Activated naive CD4-positive, alpha-beta T cell (primary cell): ENCODE data around the gene DISP3.
"Not testable (repeated sequence)": the region's sequence is repeated elsewhere in the genome, so short reads cannot be mapped to it uniquely, and the experiment has no call there.

Experiments used
- DNase-seq, 4 experiments: peaks; one replicate each; lab custom pipeline; 2025; lab: John Stamatoyannopoulos, UW

DISP3 gene

DNA sequence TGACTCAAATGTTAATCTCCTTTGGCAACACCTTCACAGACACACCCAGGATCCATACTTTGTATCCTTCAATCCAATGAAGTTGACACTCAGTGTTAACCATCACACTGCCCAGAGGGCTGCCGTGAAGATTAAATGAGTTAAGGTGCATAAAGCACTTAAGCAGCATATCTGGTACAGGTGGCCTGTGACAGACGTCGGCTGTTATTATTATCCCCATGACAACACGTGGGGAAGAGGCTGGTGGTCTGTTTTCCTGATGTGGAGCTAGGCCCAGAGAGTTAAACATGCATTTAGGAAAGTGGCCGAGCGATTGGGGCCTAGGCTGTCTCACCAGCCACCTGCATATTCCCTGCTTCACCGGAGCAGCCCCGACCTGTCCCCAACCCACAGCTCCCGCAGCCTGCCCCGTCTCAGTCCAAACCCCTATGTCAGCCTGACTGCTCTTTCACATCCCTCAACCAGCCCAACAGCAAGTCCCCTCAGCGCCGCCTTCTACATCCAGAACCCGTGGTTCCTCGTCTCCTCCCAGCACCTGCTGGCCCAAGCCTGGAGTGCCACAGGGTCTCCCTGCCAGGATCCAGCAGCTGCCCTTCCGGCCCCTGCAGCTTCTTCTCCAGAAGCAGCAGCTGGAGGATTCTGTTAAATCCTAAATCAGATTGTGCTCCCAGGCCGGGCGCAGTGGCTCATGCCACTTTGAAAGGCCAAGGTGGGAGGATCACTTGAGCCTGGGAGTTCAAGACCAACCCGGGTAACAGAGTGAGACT lies 97.3 kb downstream of the DISP3 start:
- no peak for DNase-seq

- DNase-seq: no peak
These were observed 99.0 kb downstream of the DISP3 start for GRCh38 chr1:11578004-11578403.

DNA sequence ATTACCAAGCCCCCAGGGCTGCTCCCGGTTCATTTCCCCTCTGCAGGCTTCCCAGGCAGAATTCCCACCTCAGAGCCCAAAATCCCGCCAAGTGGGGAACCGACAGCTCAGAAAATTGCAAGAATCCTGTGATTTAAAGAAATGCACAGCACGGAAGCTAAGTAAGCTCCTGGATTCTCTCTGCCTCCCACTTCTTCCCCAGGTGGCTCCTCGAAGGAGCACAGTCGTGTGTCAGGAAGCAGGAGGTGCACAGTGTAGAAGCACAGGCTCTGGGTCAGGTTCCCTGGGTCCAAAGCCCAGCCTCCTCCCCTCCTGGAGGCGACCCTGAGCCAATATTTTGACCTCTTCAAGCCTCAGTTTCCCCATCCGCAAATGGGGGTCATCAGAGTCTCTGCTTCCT lies 100.6 kb downstream of the DISP3 start:
- no peak for DNase-seq

DNA sequence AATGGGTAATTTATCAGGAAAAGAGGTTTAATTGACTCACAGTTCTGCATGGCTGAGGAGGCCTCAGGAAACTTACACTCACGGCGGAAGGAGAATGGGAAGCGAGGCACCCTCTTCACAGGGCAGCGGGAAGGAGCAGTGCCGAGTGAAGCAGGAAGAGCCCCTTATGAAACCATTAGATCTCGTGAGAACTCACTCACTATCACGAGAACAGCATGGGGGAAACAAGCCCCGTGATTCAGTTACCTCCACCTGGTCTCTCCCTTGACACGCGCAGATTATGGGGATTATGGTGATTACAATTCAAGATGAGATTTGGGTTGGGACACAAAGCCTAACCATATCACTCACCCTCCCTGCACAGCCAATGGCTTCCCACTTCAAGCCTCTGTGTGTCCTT lies 101.1 kb downstream of the DISP3 start:
- not testable (repeated sequence) for DNase-seq

GRCh38 chr1:11581445-11581991 lies 102.6 kb downstream of the DISP3 start:
- DNase-seq: no peak

DNA sequence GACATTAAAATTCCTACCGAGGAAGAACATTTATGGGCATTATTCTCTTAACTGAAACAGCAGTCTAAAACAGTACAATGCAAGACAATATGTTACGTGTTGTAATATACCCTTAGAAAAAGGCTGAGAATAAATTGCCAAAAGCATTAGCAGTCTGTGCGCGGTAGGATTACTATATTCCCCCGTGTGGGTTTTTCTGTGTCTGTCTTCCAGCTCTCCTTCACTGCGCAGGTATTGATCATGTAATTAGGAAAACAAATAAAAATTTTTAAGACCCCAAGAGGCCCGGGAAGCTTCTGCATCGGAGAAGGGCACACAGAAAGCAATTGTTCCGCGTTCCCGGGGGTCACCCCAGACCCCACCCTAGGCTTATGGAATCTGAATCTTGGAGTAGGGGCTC lies 106.4 kb downstream of the DISP3 start:
- DNase-seq: no peak
